Fibroblast of skin of right biceps (primary cell): ENCODE results near the gene ZMIZ2.
"Not testable (repeated sequence)": the region's sequence is repeated elsewhere in the genome, so short reads cannot be mapped to it uniquely, and the experiment has no call there.

Source experiments
- DNase-seq: peaks from one replicate; pipeline ENCODE4 v3.0.0-alpha.2; 2013

The ZMIZ2 gene

GRCh38 chr7:44729949-44730590 lies 18.6 kb upstream of the ZMIZ2 start:
- DNase-seq: no peak

- DNase-seq: not testable (repeated sequence)
Observed at GRCh38 chr7:44732971-44733370, 15.7 kb upstream of the ZMIZ2 start.

GRCh38 chr7:44733708-44734481 lies 14.8 kb upstream of the ZMIZ2 start:
- peak; percentile 89 for DNase-seq

- DNase-seq: peak; percentile 99
Observed at GRCh38 chr7:44735403-44736165, 13.1 kb upstream of the ZMIZ2 start.

GRCh38 chr7:44736896-44737295 lies 11.8 kb upstream of the ZMIZ2 start:
- DNase-seq: no peak

- no peak for DNase-seq
Observed at GRCh38 chr7:44738051-44738723, 10.5 kb upstream of the ZMIZ2 start.

- no peak for DNase-seq
Observed at GRCh38 chr7:44738876-44739665, 9.6 kb upstream of the ZMIZ2 start.

GRCh38 chr7:44740055-44740454 lies 8.6 kb upstream of the ZMIZ2 start:
- DNase-seq: no peak

GRCh38 chr7:44743750-44744149 lies 4.9 kb upstream of the ZMIZ2 start:
- no peak for DNase-seq

- no peak for DNase-seq
Observed at GRCh38 chr7:44748948-44749731, 493 bp downstream of the ZMIZ2 start.

- no peak for DNase-seq
Observed at GRCh38 chr7:44749992-44750391, 1.3 kb downstream of the ZMIZ2 start.

GRCh38 chr7:44750424-44750823 lies 1.8 kb downstream of the ZMIZ2 start:
- no peak for DNase-seq

- DNase-seq: no peak
Observed at GRCh38 chr7:44750921-44751571, 2.4 kb downstream of the ZMIZ2 start.

- DNase-seq: no peak
Observed at GRCh38 chr7:44752822-44753221, 4.2 kb downstream of the ZMIZ2 start.

- DNase-seq: no peak
Observed at GRCh38 chr7:44754802-44755697, 6.4 kb downstream of the ZMIZ2 start.

GRCh38 chr7:44755698-44756627 lies 7.3 kb downstream of the ZMIZ2 start:
- DNase-seq: no peak

GRCh38 chr7:44756904-44757303 lies 8.3 kb downstream of the ZMIZ2 start:
- DNase-seq: no peak

GRCh38 chr7:44757311-44757710 lies 8.7 kb downstream of the ZMIZ2 start:
- DNase-seq: peak; percentile 22

GRCh38 chr7:44757739-44758138 lies 9.1 kb downstream of the ZMIZ2 start:
- no peak for DNase-seq
